Hindlimb muscle (tissue), 1 donor: ENCODE data around the gene SCYL1. TPM values are rescaled to one million over a fixed set of nuclear protein-coding genes. Genes with fewer than 3 reads are reported as not detected.

Experiments
- DNase-seq: peaks from one replicate; pipeline ENCODE4 v3.0.0-alpha.2; 2013
- polyA plus RNA-seq: library from polyadenylated mRNA; unstranded; fragments of 120-200 nt; gene quantifications from one replicate; pipeline ENCODE4 v1.2.1, GENCODE V29; 2013; ENCODE audit not compliant: insufficient read length

SCYL1 gene
- polyA plus RNA-seq, 1 donor, result 54.1 TPM

DNA sequence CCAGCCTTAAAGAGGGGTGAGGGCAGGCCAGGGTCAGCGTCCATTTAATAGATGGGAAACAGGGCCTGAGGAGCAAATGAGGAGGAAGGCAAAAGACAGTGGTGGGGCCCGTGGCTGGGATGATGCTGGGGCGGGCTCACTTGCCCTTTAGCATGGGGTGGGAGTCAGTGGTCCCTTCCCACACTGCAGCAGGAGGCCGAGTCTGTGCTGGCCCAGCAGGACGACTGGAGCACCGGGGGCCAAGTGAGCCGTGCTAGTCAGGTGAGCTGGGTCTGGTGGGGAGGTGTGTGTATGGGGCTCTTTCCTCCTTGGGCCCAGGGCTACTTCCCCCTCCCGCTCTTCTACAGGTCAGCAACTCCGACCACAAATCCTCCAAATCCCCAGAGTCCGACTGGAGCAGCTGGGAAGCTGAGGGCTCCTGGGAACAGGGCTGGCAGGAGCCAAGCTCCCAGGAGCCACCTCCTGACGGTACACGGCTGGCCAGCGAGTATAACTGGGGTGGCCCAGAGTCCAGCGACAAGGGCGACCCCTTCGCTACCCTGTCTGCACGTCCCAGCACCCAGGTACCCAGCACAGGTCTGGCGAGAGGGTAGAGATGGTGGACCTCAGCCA lies 12.8 kb downstream of the SCYL1 start:
- DNase-seq, result no peak

DNA sequence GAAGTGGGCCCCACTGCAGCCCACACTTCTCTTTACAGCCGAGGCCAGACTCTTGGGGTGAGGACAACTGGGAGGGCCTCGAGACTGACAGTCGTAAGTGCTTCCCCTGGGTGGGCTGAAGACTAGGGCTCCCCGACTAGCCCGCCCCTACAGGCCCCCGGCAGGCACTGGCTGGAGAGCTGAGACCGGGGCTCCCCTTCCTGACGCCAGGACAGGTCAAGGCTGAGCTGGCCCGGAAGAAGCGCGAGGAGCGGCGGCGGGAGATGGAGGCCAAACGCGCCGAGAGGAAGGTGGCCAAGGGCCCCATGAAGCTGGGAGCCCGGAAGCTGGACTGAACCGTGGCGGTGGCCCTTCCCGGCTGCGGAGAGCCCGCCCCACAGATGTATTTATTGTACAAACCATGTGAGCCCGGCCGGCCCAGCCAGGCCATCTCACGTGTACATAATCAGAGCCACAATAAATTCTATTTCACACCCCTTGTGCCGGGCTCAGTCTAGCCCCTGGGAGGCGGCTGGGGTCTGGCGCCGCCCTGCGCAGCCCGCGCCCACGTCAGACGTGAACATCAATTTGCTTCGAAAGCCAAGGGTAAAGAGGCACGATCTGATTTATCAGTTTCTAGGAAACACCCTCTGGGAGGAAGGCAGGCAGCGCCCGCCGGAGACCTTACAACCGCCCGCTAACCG lies 13.5 kb downstream of the SCYL1 start:
- no peak for DNase-seq

DNA sequence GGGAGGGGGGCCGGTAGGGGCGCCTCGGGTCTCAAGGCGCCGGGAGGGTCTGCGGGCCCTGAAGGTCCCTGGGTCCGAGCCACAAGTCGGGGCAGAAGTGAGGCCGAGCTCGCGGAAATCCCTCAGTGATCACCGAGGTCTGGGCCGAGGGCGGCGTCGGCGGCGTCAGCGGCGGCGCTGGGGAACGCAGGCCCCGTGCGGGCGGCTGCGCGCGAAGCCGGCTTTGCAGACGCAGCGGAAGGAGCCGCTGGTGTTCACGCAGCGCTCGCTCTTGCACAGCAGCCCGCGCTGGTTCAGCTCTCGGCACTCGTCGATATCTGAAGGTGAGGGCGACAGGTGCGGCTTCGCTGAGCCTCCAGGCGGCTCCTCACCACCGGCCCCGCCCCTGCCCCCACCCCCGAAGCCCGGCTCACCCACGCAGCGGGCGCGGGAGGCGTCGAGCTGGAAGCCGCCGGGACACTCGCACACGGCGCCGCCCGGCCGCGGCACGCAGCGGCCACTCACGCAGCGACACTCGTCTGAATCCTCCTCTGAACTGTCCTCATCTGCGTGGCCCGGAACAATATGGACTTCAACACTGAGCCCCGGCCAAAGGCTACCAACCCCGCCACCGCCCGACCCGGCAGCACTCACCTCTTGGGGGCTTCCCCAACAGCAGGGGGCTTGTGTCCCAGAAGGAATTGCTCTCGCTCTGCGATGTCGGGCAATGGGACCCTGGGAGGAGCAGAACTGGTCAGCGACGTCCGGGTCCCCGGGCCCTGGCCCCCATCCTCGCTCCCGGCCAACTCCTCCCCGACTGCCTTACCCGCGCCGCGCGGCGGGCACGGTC lies 14.2 kb downstream of the SCYL1 start:
- DNase-seq, result no peak

DNA sequence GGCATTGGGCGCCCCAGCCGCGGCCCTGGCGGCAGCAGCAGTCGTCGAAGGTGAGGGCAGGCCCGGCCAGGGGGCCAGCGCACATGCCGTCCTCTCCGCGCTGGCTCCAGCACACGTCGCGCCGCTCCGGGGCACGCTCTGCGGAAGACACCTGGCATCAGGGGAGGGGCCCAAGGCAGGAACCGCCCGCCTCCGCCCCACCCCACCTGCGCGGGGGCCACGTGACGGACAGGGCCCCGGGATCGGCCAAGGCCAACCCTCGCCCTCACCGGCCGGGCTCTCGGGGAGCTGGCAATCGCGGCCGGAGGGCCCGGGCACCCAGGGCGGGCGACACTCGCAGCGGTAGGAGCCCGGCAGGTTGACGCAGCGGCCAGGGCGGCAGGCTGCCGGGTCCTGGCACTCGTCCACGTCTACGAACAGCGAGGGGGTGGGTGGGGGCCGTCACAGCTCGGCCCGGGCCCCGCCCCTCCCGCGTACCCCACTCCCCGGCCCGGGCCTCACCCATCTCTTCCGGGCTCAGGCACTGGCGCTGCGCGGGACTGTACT lies 14.9 kb downstream of the SCYL1 start:
- no peak for DNase-seq

DNA sequence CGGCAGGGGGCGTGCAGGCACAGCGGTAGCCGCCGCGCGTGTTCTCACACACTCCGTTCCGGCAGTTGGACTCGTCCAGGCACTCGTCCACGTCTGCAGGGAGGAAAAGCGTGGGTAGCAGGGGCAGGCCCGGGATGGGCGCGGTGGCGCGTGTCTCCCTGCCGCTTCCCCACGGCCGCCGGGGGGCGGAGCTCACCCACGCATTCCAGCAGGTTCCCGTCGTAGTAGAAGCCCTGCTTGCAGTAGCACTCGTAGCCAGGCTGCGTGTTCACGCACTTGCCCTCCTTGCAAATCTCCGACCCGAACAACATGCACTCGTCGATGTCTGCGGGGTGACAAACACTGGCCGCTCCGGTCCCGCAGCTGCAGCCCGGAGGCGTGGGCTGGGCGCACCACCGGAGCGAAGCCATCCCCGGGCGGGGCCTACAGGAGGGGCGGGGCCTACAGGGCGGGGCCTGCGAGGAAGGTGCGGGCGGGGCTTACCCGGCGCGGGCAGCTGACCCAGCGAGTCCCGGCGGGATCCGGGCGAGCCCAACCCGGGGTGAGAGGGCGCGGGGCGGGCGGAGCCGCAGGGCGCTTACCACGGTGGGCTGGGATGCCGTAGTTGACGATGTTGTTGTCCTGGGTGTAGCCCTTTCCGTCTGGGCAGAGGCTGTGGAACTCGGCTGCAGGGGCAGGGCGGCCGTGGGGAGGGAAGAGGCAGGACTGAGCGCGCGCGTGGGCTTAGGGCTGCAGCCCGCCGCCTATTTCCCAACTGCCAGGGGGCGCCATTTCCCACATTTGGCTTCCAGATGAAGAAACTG lies 15.6 kb downstream of the SCYL1 start:
- peak; percentile 88 for DNase-seq

DNA sequence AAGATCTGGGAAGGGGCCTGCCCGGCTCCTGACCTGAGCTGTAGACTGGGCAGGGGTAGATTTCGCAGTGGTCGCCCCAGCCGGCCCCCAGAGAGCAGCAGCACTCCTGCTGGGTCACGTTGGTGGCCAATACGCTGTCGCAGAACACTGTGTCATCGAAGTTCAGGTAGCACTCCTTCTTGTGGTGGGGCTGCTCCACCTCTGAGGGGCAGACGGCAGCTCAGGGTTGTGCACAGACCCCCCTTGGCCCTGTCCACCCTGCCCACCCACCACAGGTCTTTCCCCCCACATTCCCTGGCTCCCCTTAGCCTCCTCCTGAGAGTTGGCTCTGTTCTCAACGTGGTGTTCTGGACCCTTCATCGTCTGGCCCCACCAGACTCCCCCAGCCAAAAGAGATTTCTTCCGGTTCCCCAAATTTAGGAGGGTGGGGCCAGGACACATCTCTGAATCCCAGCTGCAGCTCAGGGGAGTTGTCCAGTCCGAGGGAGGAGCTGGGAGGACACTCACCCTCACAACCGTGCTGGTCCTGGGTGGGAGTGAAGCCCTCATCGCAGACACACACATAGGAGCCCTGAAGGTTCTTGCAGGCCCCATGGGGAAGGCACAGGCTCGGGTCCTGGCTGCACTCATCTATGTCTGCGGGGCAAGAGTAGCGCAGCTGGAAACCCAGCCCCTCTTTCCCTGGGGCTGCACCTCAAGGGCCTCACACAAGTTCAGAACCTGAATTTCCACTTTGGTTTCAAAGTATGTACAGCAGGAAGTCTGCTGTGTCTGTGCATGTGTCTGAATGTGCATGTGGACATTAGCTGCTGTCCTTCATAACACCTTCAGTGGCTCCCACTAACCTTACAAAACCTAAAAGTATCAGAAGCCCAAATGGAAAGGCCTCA lies 16.5 kb downstream of the SCYL1 start:
- no peak for DNase-seq

DNA sequence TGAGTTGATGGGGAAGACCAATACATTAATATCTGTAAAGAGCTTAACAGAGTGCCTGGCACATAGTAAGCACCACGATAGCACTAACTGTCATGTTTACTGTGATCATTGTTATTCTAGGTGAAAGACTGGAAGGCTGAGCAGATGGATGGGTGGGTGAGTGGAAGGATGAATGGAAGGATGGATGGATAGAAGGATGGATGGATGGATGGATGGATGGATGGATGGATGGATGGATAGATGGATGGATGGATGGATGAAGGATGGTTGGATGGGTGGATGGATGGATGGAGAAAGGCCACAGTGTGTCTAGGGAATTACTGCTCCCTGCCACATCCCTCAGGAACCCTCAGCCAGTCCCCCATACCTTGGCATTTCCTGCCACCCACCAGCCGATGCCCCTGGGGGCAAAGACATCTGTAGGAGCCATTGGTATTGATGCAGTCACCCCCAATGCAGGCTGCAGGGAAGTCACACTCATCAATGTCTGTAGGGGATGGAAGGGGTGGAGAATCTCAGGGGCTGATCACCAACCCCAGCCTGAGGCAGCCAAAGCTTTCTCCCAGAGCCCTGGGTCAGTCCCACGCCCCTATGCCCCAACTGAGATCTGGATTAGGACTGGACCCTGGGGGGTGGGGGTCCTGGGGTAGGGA lies 18.0 kb downstream of the SCYL1 start:
- DNase-seq, result no peak

DNA sequence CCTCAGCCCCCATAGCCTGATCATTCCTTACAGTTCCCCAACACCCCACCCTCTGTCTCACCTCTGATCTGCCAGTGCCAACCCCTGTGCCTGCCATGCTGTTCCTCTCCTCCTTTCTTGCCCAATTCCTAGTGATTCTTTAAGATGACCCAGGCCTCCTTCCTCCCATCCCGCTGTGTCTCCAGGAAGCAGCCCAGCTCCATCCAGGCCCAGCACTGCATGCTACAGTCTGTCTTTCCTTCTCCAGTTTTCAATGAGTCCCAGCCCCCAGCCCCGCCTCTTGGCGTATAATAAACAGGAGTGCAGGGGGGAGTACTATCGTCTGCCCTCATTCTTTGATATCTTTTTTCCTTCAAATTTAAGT lies 21.0 kb downstream of the SCYL1 start:
- no peak for DNase-seq

DNA sequence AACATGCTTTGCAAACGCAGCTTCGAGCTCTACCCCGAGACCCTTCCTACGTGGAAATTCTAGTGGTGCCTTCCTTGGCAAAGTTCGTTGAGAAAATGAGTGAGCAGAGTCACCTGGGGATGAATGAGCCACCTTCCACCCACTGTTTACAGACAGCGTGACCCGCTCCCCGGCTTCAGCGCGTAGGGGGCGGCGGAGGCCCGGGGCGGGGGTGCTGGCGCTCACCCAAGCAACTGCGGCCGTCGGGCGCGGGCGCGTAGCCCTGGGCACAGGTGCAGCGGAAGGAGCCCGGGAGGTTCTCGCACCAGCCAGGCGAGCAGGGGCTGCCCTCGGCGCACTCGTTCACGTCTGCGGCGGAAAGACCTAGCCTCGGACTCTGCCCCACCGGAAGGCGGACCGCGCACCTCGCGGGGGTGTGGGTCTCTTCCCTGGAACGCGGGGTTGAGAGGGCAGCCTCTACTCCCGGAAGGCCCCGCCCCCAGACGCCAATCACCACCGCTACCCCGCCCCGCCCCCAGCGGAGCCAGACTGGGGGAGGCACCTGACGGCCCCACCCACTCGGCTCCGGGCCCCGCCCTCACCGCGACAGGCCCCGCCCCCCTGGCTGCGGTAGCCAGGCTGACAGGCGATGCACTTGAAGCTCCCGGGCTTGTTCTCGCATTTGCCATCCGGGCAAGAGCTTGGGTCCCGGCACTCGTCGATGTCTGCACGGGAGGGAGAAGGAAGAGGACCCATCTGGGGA lies 21.5 kb downstream of the SCYL1 start:
- no peak for DNase-seq

DNA sequence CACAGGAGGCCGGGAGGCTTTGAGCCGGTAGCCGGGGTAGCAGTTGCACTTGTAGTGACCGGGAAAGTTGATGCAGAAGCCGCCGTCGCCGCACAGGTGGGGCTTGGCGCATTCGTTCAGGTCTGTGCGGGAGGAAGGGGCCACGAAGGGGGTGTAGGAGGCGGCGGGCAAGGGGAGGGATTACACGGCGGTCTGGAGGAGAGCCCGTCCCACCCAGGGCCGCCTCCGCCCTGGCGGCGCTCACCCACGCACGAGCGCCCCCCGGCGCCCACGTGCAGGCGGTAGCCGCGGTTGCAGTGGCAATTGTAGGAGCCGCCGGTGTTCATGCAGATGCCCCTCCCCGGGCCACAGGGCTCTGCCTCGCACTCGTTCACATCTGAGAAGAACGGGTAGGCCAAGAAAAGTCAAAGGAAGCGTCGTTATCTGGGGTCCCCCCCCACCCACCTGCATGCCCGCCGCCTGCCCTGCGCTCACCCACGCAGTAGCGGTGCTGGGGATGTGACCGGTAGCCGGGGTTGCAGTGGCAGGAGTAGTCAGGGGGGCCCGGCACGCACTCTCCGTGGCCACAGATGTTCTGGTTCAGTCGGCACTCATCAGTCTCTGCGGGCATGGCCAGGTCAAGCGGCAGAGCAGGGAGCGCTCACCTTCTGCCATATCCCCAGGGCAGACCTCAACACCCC lies 22.7 kb downstream of the SCYL1 start:
- no peak for DNase-seq

DNA sequence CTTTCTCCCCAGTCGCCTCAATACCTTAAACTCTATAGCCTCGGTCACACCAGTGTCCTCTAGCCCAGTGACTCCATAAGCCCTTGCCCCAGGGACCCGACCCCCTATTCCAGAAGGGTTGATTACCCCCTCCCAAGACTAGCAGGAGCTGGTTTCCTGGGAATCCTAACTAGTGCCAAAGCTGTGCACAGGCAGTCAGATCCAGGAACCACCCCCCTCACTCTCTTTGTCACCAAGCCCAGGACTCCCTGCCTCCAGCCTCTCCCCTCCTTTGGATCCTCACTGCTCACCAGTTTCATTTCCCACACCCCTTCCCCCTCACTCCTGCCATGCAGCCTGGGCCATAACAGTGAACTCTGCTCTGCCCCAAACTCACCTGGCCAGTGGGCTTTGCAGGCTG lies 23.5 kb downstream of the SCYL1 start:
- DNase-seq, result no peak

DNA sequence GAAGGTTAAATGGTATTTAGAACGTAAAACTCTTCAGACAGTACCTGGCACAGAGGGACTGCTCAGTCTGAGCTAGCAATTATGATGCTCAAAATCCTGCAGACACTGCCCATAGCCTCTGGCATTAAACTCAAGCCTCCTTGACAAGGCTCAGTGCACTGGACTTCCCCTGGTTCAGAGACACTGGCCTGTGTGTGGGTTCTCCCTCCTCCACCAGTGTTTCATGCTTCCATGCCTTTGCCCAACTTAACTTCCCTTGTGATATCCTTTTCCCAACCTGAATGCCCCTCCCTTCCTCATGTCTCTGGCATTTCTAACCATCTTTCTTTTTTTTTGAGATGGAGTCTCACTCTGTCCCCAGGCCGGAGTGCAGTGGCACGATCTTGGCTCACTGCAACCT lies 24.2 kb downstream of the SCYL1 start:
- no peak for DNase-seq

DNA sequence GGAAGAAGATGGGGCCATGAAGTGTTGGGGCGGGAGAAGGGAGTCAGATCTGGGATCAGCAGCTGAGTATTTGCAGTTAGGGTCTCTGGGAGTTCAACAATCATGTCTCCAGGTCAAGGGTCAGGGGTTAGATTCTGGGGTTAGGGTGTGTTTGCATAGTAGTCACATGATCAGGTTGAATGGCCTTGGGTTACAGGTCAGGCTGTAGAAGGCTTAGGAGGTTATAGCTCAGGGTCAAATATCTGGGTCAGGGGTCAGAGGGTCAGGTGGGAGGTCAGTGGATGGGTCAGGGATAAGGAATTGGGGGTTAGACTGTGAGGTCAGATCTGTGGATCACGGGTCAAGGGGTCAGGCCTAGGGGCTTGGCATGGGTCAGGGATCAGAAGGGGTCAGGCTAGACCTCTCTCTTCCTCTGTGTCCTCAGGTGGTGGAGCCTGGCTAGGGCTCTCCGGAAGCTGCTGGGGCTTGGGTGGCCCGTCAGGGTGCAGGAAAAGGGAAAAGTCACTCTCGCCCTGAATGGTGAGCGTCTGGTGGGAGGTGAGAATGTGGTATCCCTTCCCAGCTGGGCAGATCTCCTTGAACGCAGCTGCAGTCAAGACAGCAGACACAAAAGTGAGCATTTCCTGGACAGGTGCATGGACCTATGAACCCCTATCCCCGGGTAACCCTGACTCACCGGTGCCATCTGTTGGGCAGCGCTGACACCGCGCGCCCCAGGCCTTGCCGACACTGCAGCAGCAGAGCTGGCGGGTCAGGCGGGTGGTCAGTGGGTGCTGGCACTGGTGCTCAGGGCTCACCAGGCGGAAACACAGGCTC lies 26.9 kb downstream of the SCYL1 start:
- no peak for DNase-seq

DNA sequence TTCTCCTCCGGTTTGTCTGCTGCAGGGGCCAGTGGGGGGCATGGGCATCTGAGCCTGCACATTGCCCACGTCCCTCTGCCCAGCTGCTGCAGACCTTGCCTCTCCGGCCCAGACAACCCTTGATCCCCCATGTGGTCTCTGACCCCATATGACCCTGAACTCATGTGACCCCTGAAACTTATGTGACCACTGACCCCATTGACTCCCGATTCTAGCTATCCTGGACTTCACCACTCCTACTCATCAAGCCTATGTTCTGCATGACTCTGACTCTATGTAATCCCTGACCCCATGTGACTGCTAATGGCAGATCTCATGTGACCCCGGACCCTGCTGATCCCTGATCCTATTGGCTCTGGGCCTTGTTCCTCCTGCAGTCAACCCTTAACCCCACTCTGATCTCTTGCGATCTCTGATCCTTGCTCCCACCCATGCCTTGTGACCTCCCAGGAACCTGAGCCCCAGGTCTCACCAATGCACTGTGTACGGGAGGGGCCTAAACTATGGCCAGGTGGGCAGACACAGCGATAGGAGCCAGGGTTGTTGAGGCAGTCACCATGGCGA lies 27.6 kb downstream of the SCYL1 start:
- DNase-seq, result no peak

DNA sequence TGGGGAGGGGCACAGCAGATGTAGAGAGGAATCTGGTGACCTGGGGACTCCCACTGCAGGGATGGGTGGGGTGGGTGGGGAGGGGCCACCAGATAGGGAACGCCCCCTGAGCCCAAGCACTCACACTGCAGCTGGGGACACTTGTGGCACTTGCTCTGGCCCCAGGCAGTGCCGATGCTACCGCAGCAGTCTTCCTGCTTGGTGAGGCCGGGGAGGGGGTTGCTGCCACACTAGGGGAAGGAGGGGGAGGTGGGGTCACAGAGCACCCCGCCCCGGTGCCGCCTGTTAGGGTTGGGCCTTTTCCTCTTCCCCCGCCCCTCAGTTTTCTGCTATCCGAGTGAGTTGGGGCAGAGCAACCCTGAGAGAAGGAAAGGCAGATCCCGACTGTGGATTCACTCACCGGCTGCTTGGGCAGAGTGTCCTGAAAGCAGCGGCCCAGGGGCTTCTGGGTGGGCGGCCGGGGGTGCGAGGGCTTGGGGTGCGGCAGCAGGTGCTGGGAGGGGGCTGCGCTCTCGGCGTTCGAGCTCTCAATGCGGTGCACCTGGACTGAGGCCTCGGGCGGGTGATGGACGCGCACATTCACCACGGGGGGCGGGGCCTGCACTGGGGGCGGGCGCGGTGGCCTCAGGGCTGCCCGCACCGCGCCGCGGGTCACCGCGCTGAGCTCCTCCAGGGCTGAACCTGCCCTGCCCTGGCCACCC lies 28.6 kb downstream of the SCYL1 start:
- DNase-seq, result no peak

DNA sequence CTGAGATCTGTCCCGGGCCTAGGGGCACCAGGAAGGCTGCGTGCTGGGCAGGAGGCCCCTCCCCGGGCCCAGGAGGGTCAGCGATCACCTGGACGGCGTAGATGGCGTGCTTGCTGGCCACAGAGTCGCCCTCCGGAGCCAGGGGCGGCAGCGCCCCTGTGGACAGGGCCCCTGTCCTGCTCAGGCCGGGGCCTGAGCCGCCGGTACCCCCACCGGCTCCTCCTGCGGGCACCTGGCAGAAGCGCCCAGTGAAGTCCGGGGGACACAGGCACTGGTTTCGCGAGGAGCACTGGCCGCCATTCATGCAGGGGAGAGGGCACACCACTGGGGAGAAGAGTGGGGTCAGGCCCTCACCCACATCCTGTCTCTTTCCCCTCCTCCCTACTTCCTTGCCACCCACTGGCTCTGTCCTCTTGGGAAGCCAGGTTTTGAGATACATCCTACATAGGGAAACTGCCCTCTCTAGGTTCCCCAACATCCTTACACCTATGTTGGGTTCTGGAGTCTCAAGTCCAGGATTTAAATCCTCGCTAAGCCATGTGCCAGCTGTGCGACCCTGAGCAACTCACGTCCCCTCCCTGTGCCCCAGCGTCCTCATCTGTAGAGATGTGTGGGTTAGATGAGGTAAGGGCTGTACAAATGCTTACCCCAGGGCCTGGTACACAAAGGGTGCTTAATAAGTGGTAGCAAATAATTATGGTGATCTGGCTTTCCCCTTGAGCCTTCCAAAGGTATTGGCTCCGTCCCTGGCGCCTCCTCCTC lies 29.4 kb downstream of the SCYL1 start:
- no peak for DNase-seq

DNA sequence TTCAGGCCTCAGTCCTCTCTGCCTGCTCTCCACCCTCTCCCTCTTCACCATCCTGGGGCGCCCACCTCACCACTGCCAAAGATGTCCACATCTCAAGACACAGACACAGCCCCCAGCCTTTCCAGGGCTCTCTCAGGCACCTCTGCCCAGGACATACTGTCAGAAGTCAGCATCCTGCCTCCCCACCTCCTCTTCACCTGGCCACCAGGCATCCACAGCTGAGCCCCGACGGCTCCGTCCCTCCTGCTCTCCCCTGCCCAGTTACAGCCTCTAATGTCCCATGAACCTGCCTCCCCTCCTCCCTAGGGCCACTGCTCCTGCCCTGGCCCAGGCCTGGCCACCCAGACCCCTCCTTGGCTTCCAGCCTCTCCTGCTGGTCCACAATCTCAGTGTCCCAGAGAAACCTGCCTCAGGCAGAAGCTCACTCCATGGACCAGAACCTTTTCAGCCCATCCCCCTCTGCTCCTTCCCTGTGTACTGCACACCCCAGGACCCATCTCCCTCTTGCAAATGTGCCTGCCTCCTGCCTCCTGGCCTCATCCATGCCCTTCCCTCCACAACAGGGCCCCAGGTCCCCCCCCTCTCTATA lies 30.1 kb downstream of the SCYL1 start:
- no peak for DNase-seq
